RWPE2 (cell line): ENCODE results near the gene DLG2.

Experiments used
- ATAC-seq: fragments of 200-7000 bp; cut with Tn5 transposase; 3 replicates; pipeline ENCODE4 v1.9.1; 2021; ENCODE audit warnings: low read depth
- DNase-seq: peaks from one replicate; pipeline ENCODE4 v3.0.0-alpha.2; 2020; ENCODE audit warnings: low spot score
- H3K27ac ChIP-seq: fragments of 450-650 bp; 2 replicates; pipeline ENCODE4 v1.5.1; 2017; ENCODE audit warnings: mild to moderate bottlenecking; ENCODE audit not compliant: poor library complexity, severe bottlenecking
- H3K27me3 ChIP-seq: fragments of 250-450 bp; sonication (Bioruptor Pico); 2 replicates; pipeline ENCODE4 v1.5.1; 2021; ENCODE audit warnings: mild to moderate bottlenecking, moderate library complexity; ENCODE audit not compliant: insufficient read depth, poor library complexity, severe bottlenecking
- H3K36me3 ChIP-seq: fragments of 250-450 bp; sonication (Bioruptor Pico); 2 replicates; pipeline ENCODE4 v1.5.1; 2020; ENCODE audit warnings: low read depth, mild to moderate bottlenecking, moderate library complexity
- H3K4me1 ChIP-seq: fragments of 250-450 bp; sonication (Bioruptor Pico); 2 replicates; pipeline ENCODE4 v1.5.1; 2021; ENCODE audit warnings: mild to moderate bottlenecking, moderate library complexity; ENCODE audit not compliant: insufficient read depth, poor library complexity, severe bottlenecking
- H3K4me3 ChIP-seq: fragments of 250-450 bp; sonication (Bioruptor Pico); 2 replicates; pipeline ENCODE4 v1.5.1; 2021; ENCODE audit warnings: mild to moderate bottlenecking, moderate library complexity; ENCODE audit not compliant: severe bottlenecking
- H3K9me3 ChIP-seq: fragments of 250-450 bp; sonication (Bioruptor Pico); 2 replicates; pipeline ENCODE4 v1.5.1; 2021; ENCODE audit warnings: mild to moderate bottlenecking, moderate library complexity; ENCODE audit not compliant: severe bottlenecking
- TF ChIP-seq, protein P1 (sequence below): fragments of 450-650 bp; IDR thresholded peaks from one replicate; pipeline ENCODE4 v1.5.1; 2017; ENCODE audit warnings: mild to moderate bottlenecking, moderate library complexity; ENCODE audit not compliant: poor library complexity, severe bottlenecking

The DLG2 gene

DNA sequence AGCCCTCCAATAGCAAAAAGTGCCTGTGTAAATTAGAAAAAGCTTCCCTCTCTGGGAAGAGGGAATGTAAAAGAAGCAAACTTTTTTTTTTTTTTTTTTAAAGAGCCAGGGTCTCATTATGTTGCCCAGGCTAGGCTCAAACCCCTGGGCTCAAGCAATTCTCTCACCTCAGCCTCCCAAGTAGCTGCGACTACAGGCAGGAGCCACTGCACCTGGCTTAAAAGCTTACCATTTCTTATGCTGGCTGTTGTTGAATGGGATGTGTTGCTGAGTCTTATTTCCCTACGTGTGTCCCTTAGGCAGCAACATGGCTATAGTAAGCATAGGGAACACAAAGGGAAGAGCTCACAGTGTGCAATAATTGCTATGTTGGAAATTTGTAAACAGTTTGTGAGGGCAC lies 2115.5 kb downstream of the DLG2 start:
- Histone ChIP-seq H3K27me3 (no peaks in the 10 kb centered on the region), H3K9me3 (no peaks in the 10 kb centered on the region), H3K4me3 (no peak overlapping the region), H3K4me1 (no peaks in the 10 kb centered on the region), H3K27ac (no peak overlapping the region), H3K36me3 (no peaks in the 10 kb centered on the region)
- no peak for ATAC-seq
- DNase-seq, result no peak
- TF ChIP-seq, protein P1, sequence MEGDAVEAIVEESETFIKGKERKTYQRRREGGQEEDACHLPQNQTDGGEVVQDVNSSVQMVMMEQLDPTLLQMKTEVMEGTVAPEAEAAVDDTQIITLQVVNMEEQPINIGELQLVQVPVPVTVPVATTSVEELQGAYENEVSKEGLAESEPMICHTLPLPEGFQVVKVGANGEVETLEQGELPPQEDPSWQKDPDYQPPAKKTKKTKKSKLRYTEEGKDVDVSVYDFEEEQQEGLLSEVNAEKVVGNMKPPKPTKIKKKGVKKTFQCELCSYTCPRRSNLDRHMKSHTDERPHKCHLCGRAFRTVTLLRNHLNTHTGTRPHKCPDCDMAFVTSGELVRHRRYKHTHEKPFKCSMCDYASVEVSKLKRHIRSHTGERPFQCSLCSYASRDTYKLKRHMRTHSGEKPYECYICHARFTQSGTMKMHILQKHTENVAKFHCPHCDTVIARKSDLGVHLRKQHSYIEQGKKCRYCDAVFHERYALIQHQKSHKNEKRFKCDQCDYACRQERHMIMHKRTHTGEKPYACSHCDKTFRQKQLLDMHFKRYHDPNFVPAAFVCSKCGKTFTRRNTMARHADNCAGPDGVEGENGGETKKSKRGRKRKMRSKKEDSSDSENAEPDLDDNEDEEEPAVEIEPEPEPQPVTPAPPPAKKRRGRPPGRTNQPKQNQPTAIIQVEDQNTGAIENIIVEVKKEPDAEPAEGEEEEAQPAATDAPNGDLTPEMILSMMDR, result no peak

DNA sequence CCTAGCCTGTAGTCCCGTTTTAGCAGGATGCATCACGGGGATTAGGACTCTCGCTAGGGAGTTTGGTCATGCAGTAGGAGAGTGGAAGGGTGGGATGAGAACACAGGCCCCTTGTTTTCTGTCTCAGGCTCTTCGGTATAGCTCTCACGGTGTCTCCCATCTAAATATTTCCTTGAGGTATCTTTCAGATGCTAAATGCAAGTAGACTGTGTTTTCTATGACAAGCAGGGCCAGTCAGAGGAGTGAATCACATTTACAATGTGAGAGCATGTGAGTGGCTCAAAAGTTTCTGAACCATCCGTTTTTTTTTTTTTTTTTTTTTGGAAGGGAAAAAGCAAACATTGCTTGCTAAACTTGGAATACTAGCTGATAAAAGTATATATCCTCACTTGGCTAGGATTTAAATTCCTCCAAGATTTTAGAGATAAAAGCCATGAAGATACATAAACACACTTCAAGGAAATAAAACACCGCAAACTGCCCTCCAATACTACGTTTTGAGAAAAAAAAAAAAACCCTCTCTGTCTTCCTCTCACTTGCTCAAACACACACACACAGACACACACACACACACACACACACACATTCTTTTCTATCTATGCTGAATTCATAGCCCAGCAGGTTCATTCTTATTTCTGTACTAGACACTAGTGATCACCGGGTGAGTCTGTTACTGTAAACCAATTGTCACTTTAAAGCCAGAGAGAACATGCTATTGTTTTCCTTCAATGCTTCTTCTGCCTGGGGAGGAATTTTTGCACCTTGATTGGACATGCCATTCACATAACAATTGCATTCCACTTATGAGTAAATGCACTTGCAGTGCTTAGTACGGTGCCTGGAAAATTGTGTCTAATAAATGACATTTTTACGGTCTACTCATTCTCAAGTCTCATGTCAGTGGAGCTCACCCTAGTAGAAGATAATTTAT lies 2116.3 kb downstream of the DLG2 start:
- Histone ChIP-seq H3K36me3 (no peaks in the 10 kb centered on the region), H3K9me3 (no peaks in the 10 kb centered on the region), H3K27me3 (no peaks in the 10 kb centered on the region), H3K4me3 (no peak overlapping the region), H3K4me1 (no peaks in the 10 kb centered on the region), H3K27ac (no peak overlapping the region)
- no peak for DNase-seq
- ATAC-seq, result no peak
- TF ChIP-seq, protein P1, result no peak

DNA sequence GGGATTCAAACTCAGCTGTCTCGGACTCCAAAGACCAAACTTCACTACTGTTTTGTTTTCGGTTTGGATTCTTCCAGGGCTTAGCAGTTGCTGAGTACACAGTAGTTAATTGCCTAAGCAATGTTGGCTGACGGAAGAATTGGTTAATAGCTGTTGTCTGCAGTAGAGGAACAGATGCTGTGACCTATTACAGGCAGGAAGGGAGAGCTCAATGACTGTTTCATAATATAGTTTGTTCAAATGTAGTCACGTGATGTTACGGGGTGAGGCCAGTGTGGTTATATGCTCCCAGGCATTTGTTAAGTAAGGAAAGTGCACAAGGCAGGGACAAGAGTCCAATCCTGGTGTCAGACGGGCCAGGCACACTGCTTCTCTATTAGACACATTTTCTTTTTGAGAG lies 2118.3 kb downstream of the DLG2 start:
- no peak for DNase-seq
- Histone ChIP-seq H3K4me3 (no peak overlapping the region), H3K4me1 (no peaks in the 10 kb centered on the region), H3K27me3 (no peaks in the 10 kb centered on the region), H3K27ac (no peak overlapping the region), H3K9me3 (no peaks in the 10 kb centered on the region), H3K36me3 (no peaks in the 10 kb centered on the region)
- no peak for ATAC-seq
- TF ChIP-seq, protein P1, result no peak

DNA sequence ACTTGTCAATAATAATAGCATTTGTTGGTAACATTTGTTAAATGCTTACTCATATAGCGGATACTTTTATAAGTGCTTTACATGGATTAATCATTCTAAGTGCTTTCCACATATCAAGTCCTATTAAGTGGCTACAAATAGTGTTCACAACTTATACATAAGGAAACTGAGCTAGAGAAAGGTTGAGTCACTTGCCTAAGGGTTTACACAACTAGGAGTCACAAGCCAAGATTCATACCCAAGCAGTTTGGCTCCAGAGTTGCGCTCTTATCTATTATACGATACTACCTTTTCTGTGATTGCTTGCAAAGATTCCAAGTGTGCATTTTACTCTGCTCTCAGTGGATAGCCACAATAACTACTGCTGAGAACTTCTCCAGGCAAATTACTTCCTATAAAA lies 2125.1 kb downstream of the DLG2 start:
- DNase-seq (no peak), ATAC-seq (peak; percentile 25; the same call in 1 of the 3 replicates)
- Histone ChIP-seq H3K27me3 (no peaks in the 10 kb centered on the region), H3K4me1 (no peaks in the 10 kb centered on the region), H3K36me3 (no peaks in the 10 kb centered on the region), H3K27ac (no peak overlapping the region), H3K4me3 (no peak overlapping the region), H3K9me3 (no peaks in the 10 kb centered on the region)
- TF ChIP-seq, protein P1, result no peak

DNA sequence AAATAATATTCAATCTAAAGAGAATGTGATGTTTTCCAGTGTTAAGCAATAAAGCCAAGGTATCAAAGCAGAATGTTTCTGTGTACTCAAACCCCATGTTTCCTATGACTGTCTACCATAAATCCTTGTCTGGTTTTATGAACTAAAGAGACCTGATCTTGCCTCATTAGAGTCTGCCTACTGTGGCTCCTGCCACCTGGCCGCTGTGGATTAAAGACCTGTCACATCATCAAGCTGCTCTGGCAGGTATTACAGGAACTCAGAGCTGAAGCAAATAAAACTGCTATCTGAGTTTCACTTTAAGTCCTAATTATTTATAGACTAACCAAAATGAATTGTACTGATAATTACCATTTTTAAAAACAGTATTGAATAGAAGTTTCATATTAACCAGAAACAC lies 2133.2 kb downstream of the DLG2 start:
- Histone ChIP-seq H3K36me3 (no peaks in the 10 kb centered on the region), H3K4me1 (no peaks in the 10 kb centered on the region), H3K27ac (no peak overlapping the region), H3K9me3 (no peaks in the 10 kb centered on the region), H3K27me3 (peaks cover 5% of the 10 kb centered on the region), H3K4me3 (no peak overlapping the region)
- TF ChIP-seq, protein P1, result no peak
- DNase-seq (no peak), ATAC-seq (no peak)
